Fibroblast of the aortic adventitia (primary cell): Measurements from ENCODE around the gene TEX2. TPM values are rescaled to one million over a fixed set of nuclear protein-coding genes. Genes with fewer than 3 reads are reported as not detected.
"Not testable (repeated sequence)": the region's sequence is repeated elsewhere in the genome, so short reads cannot be mapped to it uniquely, and the experiment has no call there.

Experiments
- DNase-seq: peaks from one replicate; pipeline ENCODE4 v3.0.0-alpha.2; 2010; ENCODE audit warnings: low read depth
- H3K4me3 ChIP-seq: 2 replicates; pipeline ENCODE4 v1.5.1; 2011; ENCODE audit warnings: low read depth, mild to moderate bottlenecking, control low read depth, low read length, moderate library complexity
- CTCF ChIP-seq: IDR thresholded peaks from 2 replicates; pipeline ENCODE4 v1.5.1; 2011; ENCODE audit warnings: mild to moderate bottlenecking, low read length, control low read depth, inconsistent platforms; ENCODE audit not compliant: insufficient read depth
- total RNA-seq: library from RNA; depleted of rRNA; stranded (reverse); fragments of >200 nt; gene quantifications from 2 replicates; pipeline ENCODE4 v1.2.3, GENCODE V29; 2012; ENCODE audit warnings: low replicate concordance

Gene TEX2
- total RNA-seq, 1 donor = 24.6 TPM

- TF ChIP-seq CTCF = no peak
- H3K4me3 ChIP-seq = no peak overlapping the region
- DNase-seq = no peak
Measured at GRCh38 chr17:64192589-64192988, 70.5 kb downstream of the TEX2 start.

- no peak overlapping the region for H3K4me3 ChIP-seq
- TF ChIP-seq CTCF = no peak
- no peak for DNase-seq
Measured at GRCh38 chr17:64190472-64190871, 72.6 kb downstream of the TEX2 start.

DNA sequence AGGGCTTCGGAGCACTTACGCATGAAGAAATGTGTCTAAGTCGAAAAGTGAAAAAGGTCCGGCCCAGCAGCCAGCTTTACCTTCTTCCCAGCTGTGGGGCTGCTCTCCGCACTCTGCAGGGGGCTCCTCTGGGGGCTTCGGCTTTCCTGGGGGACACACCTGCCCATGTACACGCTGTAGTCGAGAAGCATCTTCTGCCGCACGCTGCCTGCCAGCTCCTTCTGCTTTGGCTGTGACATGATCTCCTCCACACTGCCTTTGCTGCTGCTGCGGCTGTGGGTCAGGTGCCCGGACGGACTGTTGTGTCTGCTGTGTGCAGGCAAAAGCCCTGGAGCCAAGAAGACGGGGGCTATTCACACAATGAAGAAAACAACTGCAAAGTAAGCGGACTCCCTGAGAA lies 75.0 kb downstream of the TEX2 start:
- no peak overlapping the region for H3K4me3 ChIP-seq
- no peak for DNase-seq
- no peak for TF ChIP-seq CTCF

DNA sequence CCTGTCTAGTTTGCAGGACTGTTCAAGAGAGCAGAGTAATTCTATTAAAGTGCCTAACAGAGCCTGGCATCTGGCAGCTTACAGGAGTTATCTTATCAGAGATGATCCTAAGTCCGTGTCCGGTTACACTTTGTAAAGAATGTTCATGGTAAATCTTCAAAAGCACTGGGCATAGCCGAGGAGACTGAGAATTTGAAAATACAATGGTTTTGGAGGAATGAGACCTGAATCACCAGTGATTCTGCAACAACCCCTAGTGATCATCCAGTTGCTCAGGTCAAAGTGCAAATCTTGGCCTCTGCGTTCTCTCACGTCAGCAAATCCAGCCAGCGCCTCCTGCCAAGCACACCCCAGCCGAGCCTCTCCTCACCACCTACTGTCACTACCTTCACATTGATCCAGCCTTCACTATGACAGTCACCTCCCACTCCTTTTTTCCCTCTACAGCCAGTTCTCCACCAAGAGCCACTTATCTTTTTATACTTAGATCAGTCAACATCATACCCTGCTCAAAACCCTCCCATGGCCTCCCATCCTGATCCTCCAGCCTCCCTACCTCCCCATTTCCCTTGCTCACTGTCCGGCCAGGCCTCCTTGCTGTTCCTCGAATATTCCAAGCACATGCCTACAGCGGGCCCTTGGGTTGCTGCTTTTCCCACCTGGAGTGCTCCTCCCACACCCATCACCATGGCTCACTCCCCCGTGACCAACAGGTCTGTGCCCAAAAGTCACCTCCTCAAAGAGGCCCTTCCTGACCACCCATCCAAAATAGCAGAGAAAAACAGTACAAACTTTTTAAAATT lies 75.8 kb downstream of the TEX2 start:
- no peak overlapping the region for H3K4me3 ChIP-seq
- no peak for TF ChIP-seq CTCF
- DNase-seq = no peak

DNA sequence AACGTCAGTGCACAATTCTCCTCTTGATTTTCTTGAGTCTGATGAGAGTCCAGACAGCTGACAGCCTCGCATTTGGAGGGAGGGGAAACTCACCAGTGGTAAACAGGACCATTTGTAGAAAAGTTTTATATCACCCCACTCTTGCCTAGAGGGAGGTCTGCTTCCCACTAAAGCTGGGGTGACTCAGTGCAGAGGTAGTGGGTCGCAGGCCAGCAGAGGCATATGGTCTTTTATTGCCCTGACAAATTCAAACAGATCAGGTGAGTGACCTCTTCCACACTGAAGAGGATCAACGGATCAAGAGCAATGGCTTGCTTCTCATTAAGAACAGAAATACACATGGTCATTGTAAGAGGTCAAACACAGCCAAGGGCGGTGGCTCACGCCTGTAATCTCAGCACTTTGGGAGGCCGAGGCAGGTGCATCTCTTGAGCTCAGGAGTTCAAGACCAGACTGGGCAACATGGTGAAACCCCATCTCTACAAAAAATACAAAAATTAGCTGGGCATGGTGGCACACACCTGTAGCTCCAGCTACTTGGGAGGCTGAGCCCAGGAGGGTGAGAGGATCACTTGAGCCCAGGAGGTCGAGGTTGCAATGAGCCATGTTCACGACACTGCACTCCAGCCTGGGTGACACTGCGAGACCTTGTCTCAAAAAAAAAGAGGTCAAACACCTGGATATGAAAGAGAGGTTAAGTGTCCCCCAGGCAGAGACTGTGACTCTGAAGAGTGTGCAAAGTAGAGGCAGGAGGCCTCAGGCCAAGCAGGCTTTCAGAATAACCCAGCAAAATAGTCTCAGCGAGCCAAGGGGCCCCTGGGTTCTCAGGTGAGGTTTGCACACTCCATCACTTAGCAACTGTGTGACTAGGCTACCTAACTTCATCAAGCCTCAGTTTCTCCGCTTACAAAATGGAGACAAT lies 76.6 kb downstream of the TEX2 start:
- H3K4me3 ChIP-seq = no peak overlapping the region
- no peak for TF ChIP-seq CTCF
- no peak for DNase-seq

- not testable (repeated sequence) for H3K4me3 ChIP-seq
- peak; percentile 46 for DNase-seq
Measured at GRCh38 chr17:64185557-64185956, 77.5 kb downstream of the TEX2 start.

DNA sequence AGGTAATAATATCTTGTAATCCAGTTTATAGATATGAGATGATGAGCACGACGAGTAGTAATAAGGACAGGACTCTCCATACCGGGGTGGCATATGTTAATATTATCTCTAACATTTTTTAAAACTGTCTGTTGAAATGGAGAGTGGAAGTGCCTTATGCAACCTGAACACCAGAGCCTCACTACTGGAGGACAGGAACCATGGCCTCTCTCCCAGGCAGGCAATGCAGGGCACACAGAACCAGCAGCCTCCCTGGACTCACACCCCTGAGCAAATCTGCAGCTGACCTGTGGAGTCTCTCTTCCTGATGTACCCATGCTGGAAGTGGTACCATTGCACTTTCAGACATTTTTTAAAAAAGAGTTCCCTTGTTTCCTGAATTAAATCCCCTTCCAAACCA lies 78.0 kb downstream of the TEX2 start:
- no peak overlapping the region for H3K4me3 ChIP-seq
- no peak for DNase-seq
- no peak for TF ChIP-seq CTCF
